DMS53 treated with DMSO at 0.1 percent for 48 hours (cell line): Measurements from ENCODE around the gene ITK.
"Not testable (repeated sequence)": the region's sequence is repeated elsewhere in the genome, so short reads cannot be mapped to it uniquely, and the experiment has no call there.

Experiments used
- DNase-seq: peaks from one replicate; lab custom pipeline; 2025; ENCODE audit not compliant: unreplicated experiment; lab: John Stamatoyannopoulos, UW

The ITK gene

GRCh38 chr5:157205708-157206107 lies 25.1 kb downstream of the ITK start:
- no peak for DNase-seq

GRCh38 chr5:157210652-157211051 lies 30.0 kb downstream of the ITK start:
- not testable (repeated sequence) for DNase-seq

GRCh38 chr5:157212307-157212706 lies 31.7 kb downstream of the ITK start:
- no peak for DNase-seq

GRCh38 chr5:157213527-157214243 lies 33.0 kb downstream of the ITK start:
- DNase-seq: no peak

GRCh38 chr5:157214415-157214814 lies 33.8 kb downstream of the ITK start:
- no peak for DNase-seq

- DNase-seq: no peak
These were observed 34.3 kb downstream of the ITK start for GRCh38 chr5:157214861-157215513.

- DNase-seq: no peak
These were observed 35.0 kb downstream of the ITK start for GRCh38 chr5:157215514-157216167.

GRCh38 chr5:157216391-157217142 lies 35.9 kb downstream of the ITK start:
- DNase-seq: no peak

GRCh38 chr5:157217289-157218024 lies 36.8 kb downstream of the ITK start:
- no peak for DNase-seq

- DNase-seq: no peak
These were observed 39.0 kb downstream of the ITK start for GRCh38 chr5:157219491-157220271.

- DNase-seq: no peak
These were observed 41.3 kb downstream of the ITK start for GRCh38 chr5:157221959-157222358.

GRCh38 chr5:157222506-157223230 lies 42.0 kb downstream of the ITK start:
- DNase-seq: no peak

- DNase-seq: no peak
These were observed 45.1 kb downstream of the ITK start for GRCh38 chr5:157225469-157226422.

GRCh38 chr5:157230610-157231009 lies 50.0 kb downstream of the ITK start:
- no peak for DNase-seq

GRCh38 chr5:157232706-157233105 lies 52.1 kb downstream of the ITK start:
- no peak for DNase-seq

- no peak for DNase-seq
These were observed 52.9 kb downstream of the ITK start for GRCh38 chr5:157233515-157233914.

GRCh38 chr5:157236423-157236822 lies 55.8 kb downstream of the ITK start:
- DNase-seq: no peak

- DNase-seq: no peak
These were observed 60.8 kb downstream of the ITK start for GRCh38 chr5:157241483-157241882.
